ENCODE results near the gene HIF3A.
"Not testable (repeated sequence)": the region's sequence is repeated elsewhere in the genome, so short reads cannot be mapped to it uniquely, and the experiment has no call there.

The HIF3A gene

GRCh38 chr19:46317339-46317738 lies 20.5 kb downstream of the HIF3A start:
- no peak for DNase-seq (ENCODE audit: low read depth)
- no peak overlapping the region for H3K4me3 ChIP-seq (ENCODE audit: low read depth, low read length)
- no peak for TF ChIP-seq CTCF (conservative IDR thresholded peaks at IDR 0.05; ENCODE audit: low read depth, low read length)

GRCh38 chr19:46319613-46320012 lies 22.8 kb downstream of the HIF3A start:
- DNase-seq (ENCODE audit: low read depth) = no peak
- no peak overlapping the region for H3K4me3 ChIP-seq (ENCODE audit: low read depth, low read length)
- TF ChIP-seq CTCF (conservative IDR thresholded peaks at IDR 0.05; ENCODE audit: low read depth, low read length) = no peak

- no peak overlapping the region for H3K4me3 ChIP-seq (ENCODE audit: low read depth, low read length)
- TF ChIP-seq CTCF (conservative IDR thresholded peaks at IDR 0.05; ENCODE audit: low read depth, low read length) = no peak
- DNase-seq (ENCODE audit: low read depth) = no peak
Observed at GRCh38 chr19:46320559-46320958, 23.7 kb downstream of the HIF3A start.

- H3K4me3 ChIP-seq (ENCODE audit: low read depth, low read length) = no peak overlapping the region
- TF ChIP-seq CTCF (conservative IDR thresholded peaks at IDR 0.05; ENCODE audit: low read depth, low read length) = no peak
- no peak for DNase-seq (ENCODE audit: low read depth)
Observed at GRCh38 chr19:46321653-46322052, 24.8 kb downstream of the HIF3A start.

- DNase-seq (ENCODE audit: low read depth); H3K4me3 ChIP-seq (ENCODE audit: low read depth, low read length): not testable (repeated sequence)
Observed at GRCh38 chr19:46323227-46323626, 26.4 kb downstream of the HIF3A start.

- no peak for TF ChIP-seq CTCF (conservative IDR thresholded peaks at IDR 0.05; ENCODE audit: low read depth, low read length)
- no peak overlapping the region for H3K4me3 ChIP-seq (ENCODE audit: low read depth, low read length)
- DNase-seq (ENCODE audit: low read depth) = no peak
Observed at GRCh38 chr19:46324277-46324676, 27.4 kb downstream of the HIF3A start.

GRCh38 chr19:46326608-46327007 lies 29.8 kb downstream of the HIF3A start:
- no peak overlapping the region for H3K4me3 ChIP-seq (ENCODE audit: low read depth, low read length)
- no peak for TF ChIP-seq CTCF (conservative IDR thresholded peaks at IDR 0.05; ENCODE audit: low read depth, low read length)
- DNase-seq (ENCODE audit: low read depth) = no peak

GRCh38 chr19:46328079-46328478 lies 31.2 kb downstream of the HIF3A start:
- no peak overlapping the region for H3K4me3 ChIP-seq (ENCODE audit: low read depth, low read length)
- DNase-seq (ENCODE audit: low read depth) = no peak
- no peak for TF ChIP-seq CTCF (conservative IDR thresholded peaks at IDR 0.05; ENCODE audit: low read depth, low read length)

Data from choroid plexus epithelial cell (primary cell).